Measurements from ENCODE around the gene ITGA3.

- TF ChIP-seq EZH2phosphoT487 (IDR thresholded peaks at IDR 0.05; ENCODE audit: borderline replicate concordance) (no peak), CTCF (conservative IDR thresholded peaks at IDR 0.05; ENCODE audit: low read length) (no peak)
Measured at GRCh38 chr17:50109785-50110184, 53.9 kb downstream of the ITGA3 start.
